ENCODE measurements around the gene ACOT7.

Gene ACOT7

GRCh38 chr1:6355621-6356020 is 37.9 kb downstream of the ACOT7 start:
- Histone ChIP-seq H3K23ac (ENCODE audit: low read depth, low read length, poor library complexity) (no peak overlapping the region), H3K79me1 (ENCODE audit: low read depth, low read length) (peaks cover 29% of the 10 kb centered on the region), H3K4ac (ENCODE audit: low read length) (no peak overlapping the region), H2AFZ (ENCODE audit: low read length) (no peak overlapping the region), H2BK15ac (ENCODE audit: low read length) (no peak overlapping the region), H3K18ac (ENCODE audit: low read length) (peak overlapping the region; percentile 27), H3K9me3 (replicated peaks in 1 of 2; ENCODE audit: control insufficient read depth in 2 of 2, insufficient read depth in 1 of 2, low read depth in 1 of 2, low read length in 2 of 2) (no peaks in the 10 kb centered on the region), H3K9ac (ENCODE audit: low read depth, low read length, poor library complexity) (no peak overlapping the region), H2BK5ac (ENCODE audit: low read length) (peak overlapping the region; percentile 19), H3K27me3 (ENCODE audit: control insufficient read depth in 3 of 3, insufficient read depth in 3 of 3, low read depth in 1 of 3, low read length in 3 of 3) (no peaks in the 10 kb centered on the region), H3K36me3 (replicated peaks in 1 of 2; ENCODE audit: control insufficient read depth in 2 of 2, insufficient read depth in 2 of 2, low read length in 2 of 2) (peaks cover 0 to 1% of the 10 kb centered on the region in 2 donors), H2AK5ac (ENCODE audit: low read depth, low read length) (peak overlapping the region; percentile 24), H3K14ac (ENCODE audit: low read length) (no peak overlapping the region), H3K27ac (replicated peaks; ENCODE audit: low read length) (no peak overlapping the region), H3K4me3 (ENCODE audit: low read length in 2 of 2) (no peak overlapping the region), H4K91ac (ENCODE audit: low read depth, low read length, poor library complexity) (no peak overlapping the region), H3K4me1 (ENCODE audit: control insufficient read depth in 2 of 2, insufficient read depth in 1 of 2, low read depth in 1 of 2, low read length in 2 of 2) (peaks cover 26 to 33% of the 10 kb centered on the region in 2 donors), H2BK12ac (ENCODE audit: low read length) (no peak overlapping the region), H2BK120ac (ENCODE audit: low read depth, low read length) (no peak overlapping the region), H3K4me2 (ENCODE audit: insufficient read depth, low read length, poor library complexity, severe bottlenecking) (no peak overlapping the region), H4K8ac (ENCODE audit: low read depth, low read length) (no peak overlapping the region)
- DNase-seq (ENCODE audit: low spot score): no peak
- WGBS, 2 donors (ENCODE audit: extremely low coverage in 2 of 2, insufficient read length in 2 of 2, insufficient replicate concordance in 1 of 2): no CpG with 5 or more reads among the region's 11 CpGs

- peaks cover 0 to 1% of the 10 kb centered on the region in 2 donors for H3K36me3 ChIP-seq (replicated peaks in 1 of 2; ENCODE audit: control insufficient read depth in 2 of 2, insufficient read depth in 2 of 2, low read length in 2 of 2)
These were observed 38.8 kb downstream of the ACOT7 start for GRCh38 chr1:6354659-6355317.

GRCh38 chr1:6353955-6354658 is 39.5 kb downstream of the ACOT7 start:
- Histone ChIP-seq H3K4ac (ENCODE audit: low read length) (no peak overlapping the region), H3K27ac (replicated peaks; ENCODE audit: low read length) (no peak overlapping the region), H2BK5ac (ENCODE audit: low read length) (no peak overlapping the region), H3K36me3 (replicated peaks in 1 of 2; ENCODE audit: control insufficient read depth in 2 of 2, insufficient read depth in 2 of 2, low read length in 2 of 2) (peaks cover 2 to 3% of the 10 kb centered on the region in 2 donors), H3K9me3 (replicated peaks in 1 of 2; ENCODE audit: control insufficient read depth in 2 of 2, insufficient read depth in 1 of 2, low read depth in 1 of 2, low read length in 2 of 2) (no peaks in the 10 kb centered on the region), H3K79me1 (ENCODE audit: low read depth, low read length) (peaks cover 29% of the 10 kb centered on the region), H2BK15ac (ENCODE audit: low read length) (no peak overlapping the region), H3K18ac (ENCODE audit: low read length) (no peak overlapping the region), H3K9ac (ENCODE audit: low read depth, low read length, poor library complexity) (peak overlapping the region; percentile 24), H2BK120ac (ENCODE audit: low read depth, low read length) (no peak overlapping the region), H3K14ac (ENCODE audit: low read length) (no peak overlapping the region), H3K27me3 (ENCODE audit: control insufficient read depth in 3 of 3, insufficient read depth in 3 of 3, low read depth in 1 of 3, low read length in 3 of 3) (no peaks in the 10 kb centered on the region), H3K23ac (ENCODE audit: low read depth, low read length, poor library complexity) (peak overlapping the region; percentile 80), H4K8ac (ENCODE audit: low read depth, low read length) (no peak overlapping the region), H3K4me2 (ENCODE audit: insufficient read depth, low read length, poor library complexity, severe bottlenecking) (no peak overlapping the region), H4K91ac (ENCODE audit: low read depth, low read length, poor library complexity) (no peak overlapping the region), H2AFZ (ENCODE audit: low read length) (no peak overlapping the region), H2AK5ac (ENCODE audit: low read depth, low read length) (peak overlapping the region; percentile 90), H3K4me1 (ENCODE audit: control insufficient read depth in 2 of 2, insufficient read depth in 1 of 2, low read depth in 1 of 2, low read length in 2 of 2) (peaks cover 18 to 20% of the 10 kb centered on the region in 2 donors), H3K4me3 (ENCODE audit: low read length in 2 of 2) (peak overlapping the region in 1 of 2 donors; percentile 32), H2BK12ac (ENCODE audit: low read length) (no peak overlapping the region)
- no peak for DNase-seq (ENCODE audit: low spot score)
- WGBS, 2 donors (ENCODE audit: extremely low coverage in 2 of 2, insufficient read length in 2 of 2, insufficient replicate concordance in 1 of 2): no CpG with 5 or more reads among the region's 14 CpGs

More at GRCh38 chr1:6354659-6355317, 38.8 kb downstream of the ACOT7 start:
- Histone ChIP-seq H3K27ac (replicated peaks; ENCODE audit: low read length) (no peak overlapping the region), H4K91ac (ENCODE audit: low read depth, low read length, poor library complexity) (no peak overlapping the region), H3K4me1 (ENCODE audit: control insufficient read depth in 2 of 2, insufficient read depth in 1 of 2, low read depth in 1 of 2, low read length in 2 of 2) (peaks cover 25 to 26% of the 10 kb centered on the region in 2 donors), H2BK12ac (ENCODE audit: low read length) (no peak overlapping the region), H3K27me3 (ENCODE audit: control insufficient read depth in 3 of 3, insufficient read depth in 3 of 3, low read depth in 1 of 3, low read length in 3 of 3) (no peaks in the 10 kb centered on the region), H3K9me3 (replicated peaks in 1 of 2; ENCODE audit: control insufficient read depth in 2 of 2, insufficient read depth in 1 of 2, low read depth in 1 of 2, low read length in 2 of 2) (no peaks in the 10 kb centered on the region), H3K4me3 (ENCODE audit: low read length in 2 of 2) (no peak overlapping the region), H3K9ac (ENCODE audit: low read depth, low read length, poor library complexity) (no peak overlapping the region), H2AFZ (ENCODE audit: low read length) (no peak overlapping the region), H3K4ac (ENCODE audit: low read length) (no peak overlapping the region), H2BK5ac (ENCODE audit: low read length) (peak overlapping the region; percentile 19), H4K8ac (ENCODE audit: low read depth, low read length) (no peak overlapping the region), H2BK15ac (ENCODE audit: low read length) (no peak overlapping the region), H3K18ac (ENCODE audit: low read length) (peak overlapping the region; percentile 2), H3K14ac (ENCODE audit: low read length) (no peak overlapping the region), H3K23ac (ENCODE audit: low read depth, low read length, poor library complexity) (no peak overlapping the region), H3K4me2 (ENCODE audit: insufficient read depth, low read length, poor library complexity, severe bottlenecking) (no peak overlapping the region), H2AK5ac (ENCODE audit: low read depth, low read length) (no peak overlapping the region), H3K79me1 (ENCODE audit: low read depth, low read length) (peaks cover 29% of the 10 kb centered on the region), H2BK120ac (ENCODE audit: low read depth, low read length) (no peak overlapping the region)
- whole genome bisulfite sequencing, 2 donors (ENCODE audit: extremely low coverage in 2 of 2, insufficient read length in 2 of 2, insufficient replicate concordance in 1 of 2): no CpG with 5 or more reads among the region's 12 CpGs
- no peak for DNase-seq (ENCODE audit: low spot score)

- H4K91ac ChIP-seq (ENCODE audit: low read depth, low read length, poor library complexity): no peak overlapping the region
- H3K18ac ChIP-seq (ENCODE audit: low read length): no peak overlapping the region
- H2AFZ ChIP-seq (ENCODE audit: low read length): no peak overlapping the region
- WGBS, 2 donors (ENCODE audit: extremely low coverage in 2 of 2, insufficient read length in 2 of 2, insufficient replicate concordance in 1 of 2): no CpG with 5 or more reads among the region's 6 CpGs
- no peaks in the 10 kb centered on the region for H3K9me3 ChIP-seq (replicated peaks in 1 of 2; ENCODE audit: control insufficient read depth in 2 of 2, insufficient read depth in 1 of 2, low read depth in 1 of 2, low read length in 2 of 2)
- H3K27me3 ChIP-seq (ENCODE audit: control insufficient read depth in 3 of 3, insufficient read depth in 3 of 3, low read depth in 1 of 3, low read length in 3 of 3): no peaks in the 10 kb centered on the region
- peak overlapping the region; percentile 90 for H2AK5ac ChIP-seq (ENCODE audit: low read depth, low read length)
- H3K9ac ChIP-seq (ENCODE audit: low read depth, low read length, poor library complexity): no peak overlapping the region
- H2BK12ac ChIP-seq (ENCODE audit: low read length): no peak overlapping the region
- H3K14ac ChIP-seq (ENCODE audit: low read length): no peak overlapping the region
- no peak overlapping the region for H3K27ac ChIP-seq (replicated peaks; ENCODE audit: low read length)
- no peak overlapping the region for H3K4ac ChIP-seq (ENCODE audit: low read length)
- H3K4me2 ChIP-seq (ENCODE audit: insufficient read depth, low read length, poor library complexity, severe bottlenecking): no peak overlapping the region
- no peak overlapping the region for H2BK15ac ChIP-seq (ENCODE audit: low read length)
- H3K23ac ChIP-seq (ENCODE audit: low read depth, low read length, poor library complexity): peak overlapping the region; percentile 80
- H3K4me1 ChIP-seq (ENCODE audit: control insufficient read depth in 2 of 2, insufficient read depth in 1 of 2, low read depth in 1 of 2, low read length in 2 of 2): peaks cover 18 to 20% of the 10 kb centered on the region in 2 donors
- H3K79me1 ChIP-seq (ENCODE audit: low read depth, low read length): peaks cover 28% of the 10 kb centered on the region
- no peak overlapping the region for H2BK120ac ChIP-seq (ENCODE audit: low read depth, low read length)
- no peak for DNase-seq (ENCODE audit: low spot score)
- H2BK5ac ChIP-seq (ENCODE audit: low read length): no peak overlapping the region
- H3K4me3 ChIP-seq (ENCODE audit: low read length in 2 of 2): no peak overlapping the region
- H4K8ac ChIP-seq (ENCODE audit: low read depth, low read length): no peak overlapping the region
- peaks cover 3 to 6% of the 10 kb centered on the region in 2 donors for H3K36me3 ChIP-seq (replicated peaks in 1 of 2; ENCODE audit: control insufficient read depth in 2 of 2, insufficient read depth in 2 of 2, low read length in 2 of 2)
These were observed 40.0 kb downstream of the ACOT7 start for GRCh38 chr1:6353619-6353954.

All from neuronal stem cell (in vitro differentiated cells).